ENCODE data around the gene DAAM2.

The DAAM2 gene

DNA sequence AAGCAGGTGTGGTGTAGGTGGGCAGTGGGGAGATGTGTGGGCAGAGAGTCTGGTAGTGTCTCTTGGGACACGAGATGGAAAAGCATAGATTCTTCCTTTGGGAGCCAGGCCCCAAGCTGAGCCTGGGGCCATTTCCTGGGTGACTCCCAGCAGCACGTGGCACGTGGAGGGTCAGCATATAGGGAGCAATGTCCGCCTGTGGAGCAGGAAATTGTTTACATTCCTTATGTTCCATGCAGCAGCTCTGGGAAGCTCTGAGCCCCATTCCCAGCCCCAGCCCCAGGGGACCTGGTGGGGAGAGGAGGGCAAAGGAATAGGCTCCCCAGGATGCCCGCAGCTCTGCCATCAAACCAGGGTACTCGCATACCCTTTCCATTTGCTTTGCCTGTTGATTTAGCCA lies 57.6 kb downstream of the DAAM2 start:
- DNase-seq, result no peak

DNA sequence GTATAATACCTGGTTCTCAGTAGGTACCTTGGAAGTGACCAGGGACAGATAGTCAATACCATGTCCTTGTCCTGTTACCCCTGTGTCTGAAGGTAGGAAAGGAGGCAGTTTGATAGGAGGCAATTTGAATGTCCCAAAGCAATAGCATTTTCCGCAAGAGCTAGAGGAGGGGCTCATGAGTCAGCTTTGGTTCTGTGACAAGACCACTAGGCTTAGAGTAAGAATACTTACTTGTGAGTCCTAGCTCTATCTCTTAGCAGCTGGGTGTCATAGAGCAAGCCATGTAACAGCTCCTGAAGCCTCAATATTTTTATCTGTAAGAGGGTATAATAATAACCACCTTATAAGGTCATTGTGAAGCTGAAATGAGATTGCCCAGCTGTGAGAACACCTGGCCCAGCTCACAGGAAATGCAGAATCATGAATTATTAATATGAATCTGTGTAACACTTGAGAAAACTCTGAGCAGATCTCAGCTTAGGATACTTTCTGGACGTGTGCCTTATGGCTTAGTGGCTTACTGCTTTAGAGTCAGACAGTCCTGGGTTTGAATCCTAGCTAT lies 58.6 kb downstream of the DAAM2 start:
- DNase-seq, result no peak

DNA sequence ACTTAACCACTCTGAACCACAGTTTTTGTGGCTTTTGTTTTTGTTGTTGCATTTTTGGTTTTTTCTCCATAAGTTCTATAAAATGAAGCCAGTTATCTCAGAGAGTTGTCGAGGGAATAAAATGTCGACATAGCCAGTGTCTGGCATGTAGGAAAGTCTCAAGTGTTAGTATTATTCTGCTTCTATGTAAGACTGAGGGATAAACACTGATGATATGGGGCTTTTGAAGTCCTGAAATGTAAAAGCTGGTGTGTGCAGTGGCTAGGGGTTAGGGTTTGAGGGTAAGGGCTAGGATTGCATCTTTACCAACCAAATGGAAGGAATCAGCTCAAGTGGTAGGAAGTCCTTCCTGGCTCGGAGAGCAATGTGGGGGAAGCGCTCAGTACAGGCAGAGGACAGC lies 59.2 kb downstream of the DAAM2 start:
- no peak for DNase-seq

DNA sequence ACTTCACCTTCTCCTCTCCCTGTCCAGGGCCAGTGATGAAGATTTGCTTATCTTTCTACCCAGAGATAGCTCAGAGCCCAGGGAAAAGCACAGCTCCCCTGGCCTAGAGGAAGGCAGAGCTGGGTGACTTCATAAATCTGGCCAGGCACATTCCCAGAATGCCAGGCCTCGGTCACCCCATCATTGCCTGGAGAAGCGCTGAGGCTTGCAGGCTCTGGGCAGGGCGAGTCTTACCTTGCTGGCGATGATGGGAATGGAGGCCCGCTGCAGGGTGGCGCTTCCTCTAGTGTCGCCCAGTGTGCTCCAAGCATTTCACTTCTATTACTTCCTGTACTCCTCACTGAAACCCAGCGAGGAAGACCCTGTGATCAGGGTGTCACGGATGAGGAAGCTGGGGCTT lies 60.1 kb downstream of the DAAM2 start:
- DNase-seq, result no peak

DNA sequence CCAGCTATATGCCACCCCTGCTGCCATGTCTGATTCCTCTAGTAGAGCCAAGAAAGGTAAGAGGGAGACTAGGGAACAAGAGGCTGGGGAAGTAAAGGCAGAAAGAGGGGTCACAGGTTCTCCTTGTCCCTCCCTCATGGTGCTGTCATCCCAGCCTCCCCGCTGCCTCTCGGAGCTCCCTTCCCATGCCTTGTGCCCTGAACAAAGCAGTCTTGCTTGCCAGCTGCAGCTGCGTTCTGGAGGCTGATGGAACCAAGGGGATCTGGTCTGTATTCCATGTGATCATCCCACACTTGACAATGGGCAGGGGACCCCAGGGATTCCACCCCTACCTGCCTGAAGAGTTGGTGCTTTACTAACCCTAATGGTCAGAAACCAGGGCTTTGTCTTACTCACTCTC lies 61.4 kb downstream of the DAAM2 start:
- DNase-seq, result no peak

DNA sequence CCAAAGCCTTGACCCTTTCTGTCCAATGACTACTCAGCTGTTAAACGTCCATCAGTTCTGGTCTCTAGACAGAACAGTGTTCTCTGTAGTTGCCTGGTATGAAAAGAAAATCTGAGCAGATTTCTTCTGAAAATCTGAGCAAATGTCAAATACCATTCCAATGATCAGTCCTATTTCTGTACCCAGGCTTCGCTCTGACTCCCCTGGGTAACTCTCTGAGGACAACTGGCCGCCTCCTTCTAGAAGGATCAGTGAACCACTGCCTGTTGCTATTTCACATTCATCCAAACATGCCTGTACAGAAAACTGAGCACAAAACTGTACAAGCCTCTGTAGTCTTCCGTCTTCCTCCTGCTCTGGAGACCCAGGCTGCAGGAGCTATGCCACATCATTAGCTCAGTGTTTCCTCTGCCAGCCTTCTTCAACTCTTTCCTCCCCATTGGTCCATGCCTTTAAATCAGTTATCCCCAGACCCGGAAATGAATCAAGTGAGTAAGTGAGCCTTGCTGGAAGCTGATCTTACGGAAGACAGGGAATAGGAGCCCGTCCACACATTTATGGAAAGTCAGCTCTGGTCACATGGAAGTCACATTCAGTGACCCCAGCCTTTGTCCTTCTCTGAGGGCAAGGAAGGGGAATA lies 63.3 kb downstream of the DAAM2 start:
- no peak for DNase-seq

DNA sequence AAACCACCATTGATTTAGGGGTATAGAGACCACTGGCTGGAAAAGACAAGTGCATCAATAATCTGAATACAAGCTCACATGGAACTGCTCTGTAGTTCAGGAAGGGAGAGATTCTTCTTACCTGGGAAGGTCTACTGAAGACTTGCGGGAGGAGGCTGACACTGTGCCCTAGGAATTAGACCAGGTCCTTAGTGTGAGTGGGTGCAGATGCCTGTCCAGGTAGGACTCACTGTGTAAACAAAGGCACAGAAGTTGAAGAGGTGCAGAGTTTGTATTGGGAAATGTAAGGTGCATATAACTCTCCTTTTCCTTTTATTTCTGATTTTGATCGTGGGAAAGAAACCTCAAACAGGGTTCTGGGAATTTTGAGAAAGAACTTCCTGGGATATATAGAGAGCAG lies 66.8 kb downstream of the DAAM2 start:
- no peak for DNase-seq

DNA sequence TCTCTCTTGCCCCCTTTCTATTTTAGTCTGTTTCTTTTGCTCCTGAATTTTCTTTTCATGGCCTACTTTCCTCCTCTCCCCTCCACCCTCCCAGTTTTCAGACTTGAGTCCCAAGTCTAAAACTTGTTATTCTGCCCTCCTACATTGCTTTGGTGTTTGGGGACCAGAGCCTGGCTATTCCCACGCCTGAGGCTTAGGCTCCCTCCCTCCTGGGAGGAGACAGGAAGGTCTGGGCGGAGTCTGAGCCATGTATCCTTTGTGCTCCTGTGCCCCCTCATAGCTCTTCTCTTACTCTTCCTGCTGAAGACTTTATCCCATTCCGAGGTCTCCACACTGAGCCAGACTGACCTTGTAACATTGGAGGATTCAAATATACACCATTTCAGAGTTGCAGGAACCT lies 69.5 kb downstream of the DAAM2 start:
- no peak for DNase-seq

DNA sequence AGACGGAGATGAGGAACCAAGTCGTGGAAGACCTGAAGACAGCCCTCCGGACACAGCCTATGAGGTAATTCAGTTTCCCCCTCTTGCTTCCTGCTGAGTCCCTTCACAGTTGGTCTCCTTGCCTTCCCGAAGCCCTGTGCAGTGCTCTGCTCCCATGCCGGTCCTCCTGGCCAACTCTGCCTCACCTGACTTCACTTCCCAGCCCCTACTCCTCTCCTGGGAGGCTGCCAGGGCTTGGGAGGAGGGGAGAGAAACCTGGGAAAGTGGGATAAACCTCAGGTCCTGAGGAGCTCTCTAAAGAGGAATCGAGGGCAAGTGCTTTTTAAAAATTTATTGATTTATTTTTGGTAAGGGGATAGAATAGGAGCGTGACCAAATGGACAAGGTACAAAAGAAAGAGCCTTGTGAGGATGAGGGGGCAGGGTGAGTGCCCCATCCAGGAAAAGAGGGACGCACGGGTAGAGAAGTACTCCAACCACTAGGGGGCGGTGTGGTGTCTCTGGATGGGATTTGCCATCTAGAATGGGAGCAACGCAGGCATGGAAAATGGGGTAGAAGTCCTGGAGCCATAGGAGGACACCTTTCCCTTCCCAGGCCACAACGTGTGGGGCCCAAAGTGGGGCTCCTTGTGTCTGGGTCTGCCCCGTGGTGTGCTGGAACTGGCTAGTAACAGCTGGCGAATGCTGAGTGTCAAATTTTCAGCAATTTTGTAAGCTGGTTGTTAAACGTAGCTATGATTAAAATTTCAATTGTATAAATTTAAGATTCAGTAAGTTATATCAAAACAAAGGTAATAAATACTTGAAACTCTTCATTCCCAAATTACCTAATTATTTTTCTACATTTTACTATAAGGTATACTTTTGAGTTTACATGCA lies 73.1 kb downstream of the DAAM2 start:
- peak; percentile 46 for DNase-seq

DNA sequence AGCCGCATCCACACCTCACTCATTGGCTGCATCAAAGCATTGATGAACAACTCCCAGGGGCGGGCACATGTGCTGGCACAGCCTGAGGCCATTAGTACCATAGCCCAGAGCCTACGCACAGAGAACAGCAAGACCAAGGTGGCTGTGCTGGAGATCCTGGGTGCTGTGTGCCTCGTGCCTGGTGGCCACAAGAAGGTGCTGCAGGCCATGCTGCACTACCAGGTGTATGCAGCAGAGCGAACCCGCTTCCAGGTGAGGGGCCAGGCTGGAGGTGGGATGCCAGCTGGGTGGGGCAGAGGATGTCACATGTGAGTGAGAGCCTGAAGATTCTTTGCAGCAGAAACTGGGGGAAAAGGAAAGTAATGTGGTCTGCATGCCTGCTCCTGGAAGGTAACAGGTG lies 75.4 kb downstream of the DAAM2 start:
- DNase-seq, result no peak

DNA sequence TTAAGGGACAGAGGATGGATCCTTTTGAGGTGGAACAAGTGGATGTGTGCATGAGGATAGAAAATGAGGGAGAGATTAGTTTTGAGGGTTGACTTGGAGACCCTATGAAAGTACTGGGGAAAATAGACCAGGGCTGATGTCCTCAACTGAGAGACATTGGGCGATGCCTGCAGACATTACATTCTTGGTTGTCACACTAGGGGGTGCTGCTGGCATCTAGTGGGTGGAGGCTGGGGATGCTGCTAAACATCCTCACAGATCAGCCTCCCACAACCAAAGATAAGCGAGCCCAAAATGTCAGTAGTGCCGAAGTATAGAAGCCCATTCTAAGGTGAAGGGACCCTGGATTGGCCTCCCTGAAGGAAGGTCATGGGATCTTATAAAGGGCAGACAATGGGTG lies 78.8 kb downstream of the DAAM2 start:
- no peak for DNase-seq

DNA sequence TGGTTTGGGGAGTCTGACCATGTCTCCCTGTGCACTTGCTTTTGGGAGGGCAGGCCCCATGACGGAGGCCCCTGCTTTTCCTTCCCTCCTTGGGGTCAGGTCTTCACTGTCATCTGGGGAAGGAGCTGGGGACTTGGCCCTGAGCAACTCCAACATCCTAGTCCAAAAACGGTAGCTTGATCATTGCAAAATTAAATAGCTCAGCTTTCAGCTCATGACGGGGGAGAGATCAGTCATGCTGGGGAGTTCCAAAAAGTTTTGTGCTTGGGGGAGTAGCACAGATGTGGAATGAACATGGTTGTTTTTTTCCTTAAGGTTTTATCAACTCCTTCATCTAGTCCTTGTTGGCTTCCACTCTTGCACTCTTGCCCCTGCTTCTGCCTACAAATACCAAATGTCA lies 81.3 kb downstream of the DAAM2 start:
- DNase-seq, result no peak

DNA sequence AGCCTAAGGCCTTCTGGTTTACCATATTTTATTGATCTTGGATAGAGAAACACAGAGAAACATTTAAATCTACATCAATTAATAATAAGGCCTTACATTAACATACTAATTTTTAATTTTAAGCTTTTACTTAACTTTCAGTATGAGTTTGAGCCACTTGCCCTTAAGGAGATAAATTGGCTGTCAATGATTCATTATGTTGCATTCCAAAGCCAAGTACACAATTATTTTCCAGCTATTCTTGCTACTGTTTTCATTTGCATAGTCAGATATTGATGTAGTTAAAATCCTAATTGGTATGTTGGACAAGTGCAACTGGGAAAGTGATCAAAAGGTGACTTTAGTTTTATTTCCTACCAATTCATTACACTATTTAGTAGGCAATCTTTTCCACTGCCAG lies 83.9 kb downstream of the DAAM2 start:
- no peak for DNase-seq

DNA sequence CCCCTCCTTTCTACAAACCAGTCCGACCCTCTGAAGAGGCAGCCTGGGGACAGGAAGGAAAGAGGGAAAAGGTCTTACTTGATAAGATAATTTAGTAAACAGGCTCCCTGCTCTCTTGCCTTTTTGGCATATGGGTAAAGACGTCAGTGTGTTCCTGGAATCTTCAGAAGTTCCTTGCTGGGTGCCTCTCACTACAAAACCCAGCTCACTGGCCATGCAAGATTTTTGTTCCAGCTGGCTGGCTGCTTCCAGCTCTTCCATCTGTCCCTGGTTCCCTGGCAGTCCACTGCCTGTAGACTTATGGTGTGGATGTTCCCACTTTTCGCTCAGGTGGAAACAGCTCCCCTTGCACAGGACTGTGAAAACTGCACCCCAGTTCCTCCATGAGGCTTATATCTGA lies 84.7 kb downstream of the DAAM2 start:
- DNase-seq, result no peak

DNA sequence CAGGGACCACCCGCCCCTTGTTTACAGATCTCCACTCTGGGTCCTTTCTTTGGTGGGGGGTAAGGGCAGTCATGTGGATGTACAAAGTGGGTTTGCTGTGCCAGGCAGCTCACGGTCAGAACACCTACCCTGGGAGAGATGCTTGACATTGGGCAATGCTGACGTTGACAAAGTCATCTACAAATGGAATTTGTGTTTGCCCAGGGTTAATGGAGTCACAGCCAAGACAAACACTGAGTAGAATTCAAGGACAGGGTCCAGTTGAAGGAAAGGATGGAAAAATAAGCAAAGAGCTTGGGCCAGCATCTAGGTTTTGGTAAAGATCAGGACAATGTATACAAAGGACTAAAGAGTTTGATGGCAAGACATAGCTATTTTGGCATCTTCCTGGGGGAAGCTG lies 87.4 kb downstream of the DAAM2 start:
- no peak for DNase-seq

DNA sequence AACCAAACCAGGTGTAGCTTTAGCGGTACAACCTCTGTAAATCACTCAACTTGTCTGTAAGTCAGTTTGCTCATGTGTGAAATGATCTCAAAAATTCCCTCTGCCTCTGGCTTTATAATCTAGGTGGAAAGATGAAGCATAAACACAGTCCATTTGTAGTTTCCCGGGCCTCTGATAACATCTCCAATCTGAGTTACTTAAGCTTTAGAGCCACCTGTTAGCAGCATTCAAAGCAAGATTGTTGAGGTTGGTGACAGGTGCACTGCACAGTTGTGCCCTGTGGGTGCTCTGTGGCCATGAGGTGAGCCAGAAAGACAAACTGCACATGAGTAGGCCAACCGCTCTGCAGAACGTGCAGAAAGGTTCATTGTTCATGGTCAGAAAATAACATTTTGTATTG lies 88.4 kb downstream of the DAAM2 start:
- no peak for DNase-seq

DNA sequence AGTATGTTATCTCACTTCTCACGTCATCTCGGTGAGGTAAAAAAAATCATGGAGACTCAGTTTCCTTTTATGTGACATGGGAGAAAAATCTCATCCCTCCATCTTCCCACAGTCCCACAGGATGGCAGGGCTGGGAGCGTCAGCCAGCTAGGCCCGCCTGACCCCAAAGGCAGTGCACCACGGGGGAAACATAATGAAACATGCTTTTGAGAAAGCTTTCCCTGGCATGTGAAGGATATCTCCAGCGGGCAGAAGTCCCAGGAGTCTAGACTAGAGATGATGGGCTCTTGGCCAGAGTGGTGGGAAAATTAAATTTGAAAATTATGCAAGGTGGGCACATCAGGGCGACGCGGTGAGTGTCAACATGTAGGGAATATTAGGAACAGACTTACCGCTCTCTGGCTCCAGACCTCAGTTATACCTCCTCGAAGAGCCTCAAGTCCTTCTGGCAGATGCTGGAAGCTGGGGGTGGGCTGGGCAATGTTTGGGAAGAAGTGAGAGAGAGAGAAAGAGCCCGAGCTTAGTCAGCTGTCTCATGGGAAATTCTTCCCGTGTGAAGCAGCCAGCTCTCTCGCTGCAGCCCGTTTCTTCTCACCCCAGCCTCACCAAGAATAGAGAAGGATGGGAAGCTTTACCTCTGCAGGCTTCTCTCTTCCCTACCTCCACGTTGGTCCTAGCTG lies 89.8 kb downstream of the DAAM2 start:
- DNase-seq, result no peak

DNA sequence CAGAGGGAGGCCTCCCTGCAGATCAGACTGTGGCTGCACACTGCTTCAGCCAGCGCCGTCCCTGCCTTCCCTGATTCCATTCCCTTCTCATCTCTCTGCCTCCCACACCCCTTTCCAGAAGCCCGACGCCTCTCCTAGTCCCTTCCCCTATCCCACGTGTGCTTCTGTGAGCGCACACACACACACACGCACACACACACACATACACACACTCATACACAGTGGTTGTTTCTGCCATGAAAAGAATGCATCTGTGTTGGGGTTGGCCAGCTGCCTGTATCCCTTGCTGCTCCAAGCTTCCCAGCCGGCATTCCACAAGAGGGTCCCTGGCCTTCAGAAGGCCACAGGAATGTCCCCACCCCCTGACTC lies 90.3 kb downstream of the DAAM2 start:
- DNase-seq, result no peak

DNA sequence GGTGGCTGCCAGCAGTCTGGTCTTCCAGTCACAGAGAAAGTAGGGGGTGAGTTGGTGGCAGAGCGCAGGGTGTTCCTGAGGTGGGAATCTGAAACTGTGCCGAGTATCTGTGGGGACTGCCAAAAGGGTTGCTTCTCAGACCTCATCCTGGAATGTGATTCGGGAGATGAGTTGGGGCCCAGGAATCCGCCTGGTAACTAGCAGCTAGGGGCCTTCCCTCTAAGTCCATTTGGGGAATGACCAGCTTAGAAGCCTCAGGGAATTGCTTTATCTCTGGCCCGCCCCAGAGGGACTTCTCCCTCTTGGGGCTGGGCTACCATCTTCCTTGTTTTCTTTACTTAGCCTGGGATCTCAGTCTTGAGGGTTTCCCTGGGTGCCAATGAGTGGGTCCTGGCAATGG lies 92.5 kb downstream of the DAAM2 start:
- no peak for DNase-seq

DNA sequence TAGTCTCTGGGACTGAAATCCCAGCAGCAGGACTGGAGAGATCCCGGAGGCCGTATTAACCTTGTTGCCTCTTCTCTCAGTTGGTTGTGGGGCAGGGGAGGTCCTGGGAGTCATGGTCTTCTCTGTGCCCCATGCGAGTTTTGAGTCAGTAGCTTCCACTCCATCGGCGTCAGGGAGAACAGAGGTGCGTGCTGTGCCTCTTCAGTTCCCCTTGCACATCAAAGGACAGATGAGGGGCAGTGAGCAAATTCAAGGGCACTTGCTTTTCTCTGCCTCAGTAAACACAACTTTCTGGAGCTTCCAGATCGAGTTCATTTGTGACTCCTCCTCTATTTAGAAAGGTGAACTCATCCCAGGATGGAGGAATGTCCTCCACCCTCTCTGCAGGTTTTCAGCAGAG lies 93.5 kb downstream of the DAAM2 start:
- no peak for DNase-seq

DNA sequence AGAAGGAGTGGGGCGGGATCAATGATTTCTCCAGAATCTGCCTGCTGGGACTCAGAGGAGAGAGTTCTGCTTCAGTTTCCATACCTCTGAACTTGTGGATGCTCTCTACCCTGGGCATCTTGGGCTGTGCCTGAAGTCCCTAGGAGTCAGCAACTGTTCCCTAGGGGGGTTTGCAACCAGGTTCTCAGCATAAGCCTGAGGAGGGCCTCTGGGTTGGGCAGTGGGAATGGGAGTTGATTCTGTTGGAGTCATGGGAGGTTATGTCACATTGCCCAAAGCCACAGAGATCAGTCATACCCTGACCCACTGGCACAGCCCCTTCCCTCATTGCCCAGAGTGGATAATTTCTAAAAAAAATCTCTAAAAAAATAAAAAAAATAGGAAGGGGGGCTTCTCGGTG lies 94.7 kb downstream of the DAAM2 start:
- no peak for DNase-seq

DNA sequence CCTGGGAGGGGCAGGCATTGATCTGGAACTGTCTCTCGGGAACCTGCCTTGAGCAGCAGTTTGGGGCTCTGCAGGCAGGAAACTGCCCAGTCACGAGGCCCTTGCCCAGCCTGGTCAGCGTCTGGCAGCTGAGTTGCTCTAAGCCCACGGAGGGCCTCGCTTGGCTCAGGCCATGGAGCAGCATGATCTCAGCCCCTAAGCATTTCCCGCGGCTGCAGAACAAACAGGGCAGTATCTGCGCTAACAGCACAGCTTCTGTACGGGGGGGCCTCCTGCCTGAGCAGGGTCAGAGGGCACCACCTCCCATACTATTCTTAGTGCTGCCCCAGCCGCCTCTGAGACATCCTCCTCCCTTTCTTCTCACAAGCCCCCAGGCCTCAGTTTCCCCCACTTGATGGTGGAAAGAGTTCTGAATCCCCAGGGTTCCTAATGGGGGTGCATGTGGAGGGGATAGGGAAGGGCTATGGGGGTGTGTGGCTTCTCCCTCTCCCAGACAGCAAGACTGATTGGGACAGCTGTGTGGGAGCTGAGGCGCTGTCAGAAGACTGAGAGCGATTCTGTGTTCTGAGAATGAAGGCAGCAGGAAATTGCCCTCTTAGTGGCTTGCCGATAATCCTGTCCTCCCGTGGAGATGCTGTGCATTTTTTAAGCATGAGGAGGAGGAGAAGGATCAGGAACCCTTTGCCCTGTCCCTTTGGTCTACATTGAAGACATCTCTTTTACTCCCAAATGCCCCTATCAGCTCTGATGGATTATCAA lies 95.7 kb downstream of the DAAM2 start:
- no peak for DNase-seq

DNA sequence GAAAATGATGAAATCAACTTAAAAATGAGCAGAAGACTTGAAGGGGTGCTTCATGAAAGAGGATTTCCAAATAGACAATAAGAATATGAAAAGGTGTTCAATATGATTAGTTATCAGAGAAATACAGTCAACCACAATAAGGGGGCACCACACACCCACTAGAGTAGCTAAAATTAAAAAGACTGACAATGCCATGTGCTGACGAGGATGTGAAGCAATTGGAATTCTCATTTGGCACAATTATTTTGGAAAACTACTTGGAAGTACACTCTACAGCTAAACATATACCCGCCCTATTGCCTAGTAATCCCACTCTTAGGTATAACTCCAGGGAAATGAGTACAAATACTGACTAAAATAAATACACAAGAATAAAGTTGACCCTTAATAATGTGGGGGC lies 97.1 kb downstream of the DAAM2 start:
- no peak for DNase-seq

All from 8988T (cell line).